ENCODE results near the gene TMEM245.
"Not testable (repeated sequence)": the region's sequence is repeated elsewhere in the genome, so short reads cannot be mapped to it uniquely, and the experiment has no call there.

Gene TMEM245

DNA sequence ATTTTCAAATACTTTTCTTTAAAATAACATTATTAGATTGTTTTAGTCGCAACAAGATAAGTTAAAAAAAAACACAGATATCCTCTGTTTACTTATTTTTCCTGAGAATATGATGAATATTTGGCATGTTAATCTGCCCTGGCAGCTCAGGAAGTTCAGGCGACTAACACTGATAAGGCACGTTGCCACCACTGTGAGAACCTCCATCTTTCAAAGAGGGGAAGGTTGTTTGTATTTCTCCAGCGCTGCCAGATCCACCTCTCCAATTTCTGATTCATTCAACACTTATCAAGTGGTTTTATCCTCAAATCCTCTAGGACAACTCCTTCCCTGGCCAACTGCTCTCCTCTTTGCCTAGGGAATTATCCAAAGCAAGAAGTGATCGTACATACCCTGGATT, 128.3 kb downstream of the TMEM245 start:
- DNase-seq (ENCODE audit: low spot score): no peak

DNA sequence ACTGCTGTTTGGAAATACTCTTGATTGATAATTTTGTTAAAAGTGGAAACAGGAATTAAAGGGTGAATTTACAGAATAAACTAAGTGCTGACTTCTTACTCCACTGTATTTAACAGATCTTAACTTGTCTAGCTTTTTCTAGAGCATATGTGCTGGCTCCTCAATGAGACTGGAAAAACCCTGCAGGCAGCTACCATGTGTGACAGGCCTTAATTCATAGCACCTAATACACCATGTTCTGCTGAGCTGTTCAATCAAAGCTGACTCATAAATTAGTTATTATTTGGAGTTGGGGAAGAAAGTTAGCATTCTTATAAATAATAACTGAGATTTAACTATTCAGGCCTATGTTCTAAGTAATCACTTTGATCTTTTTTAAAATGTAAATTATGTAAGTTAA, 135.9 kb downstream of the TMEM245 start:
- DNase-seq (ENCODE audit: low spot score): peak; percentile 4

DNA sequence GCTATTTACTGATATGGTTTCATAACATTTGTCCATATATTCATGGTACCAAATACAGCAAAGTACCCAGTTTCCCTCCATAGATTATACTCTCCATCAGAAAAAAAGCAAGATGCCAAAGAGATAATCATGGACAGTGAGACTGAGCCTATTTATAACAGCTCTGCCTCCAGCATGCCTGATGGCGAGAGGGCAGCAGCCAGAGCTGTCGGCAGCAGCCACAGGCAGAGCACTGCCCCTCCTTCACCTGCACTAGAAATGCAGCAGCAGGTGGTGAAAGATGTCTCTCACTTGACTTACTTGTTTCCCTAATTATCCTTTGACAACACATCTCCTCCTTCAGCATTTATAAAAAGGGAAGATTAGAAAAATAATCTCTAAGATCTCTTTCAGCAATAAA, 138.9 kb downstream of the TMEM245 start:
- no peak for DNase-seq (ENCODE audit: low spot score)

DNA sequence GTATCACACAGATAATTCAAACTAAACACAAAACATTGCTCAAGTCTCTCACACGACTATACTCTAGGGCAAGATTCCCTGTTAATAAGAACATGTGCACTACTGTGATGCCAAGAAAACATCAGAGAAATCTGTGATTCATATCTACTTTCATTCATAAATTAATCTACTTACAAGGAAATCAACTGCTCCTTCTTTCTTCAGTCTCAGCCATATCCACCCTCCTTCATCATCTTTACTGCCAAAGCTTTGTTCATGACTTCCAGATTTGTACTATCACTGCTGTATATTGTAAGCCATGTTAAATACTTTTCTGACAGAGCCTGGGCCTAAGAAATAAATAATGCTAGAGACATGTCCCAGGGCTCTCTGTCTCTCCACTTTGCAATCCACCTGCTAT, 141.5 kb downstream of the TMEM245 start:
- no peak for DNase-seq (ENCODE audit: low spot score)

DNA sequence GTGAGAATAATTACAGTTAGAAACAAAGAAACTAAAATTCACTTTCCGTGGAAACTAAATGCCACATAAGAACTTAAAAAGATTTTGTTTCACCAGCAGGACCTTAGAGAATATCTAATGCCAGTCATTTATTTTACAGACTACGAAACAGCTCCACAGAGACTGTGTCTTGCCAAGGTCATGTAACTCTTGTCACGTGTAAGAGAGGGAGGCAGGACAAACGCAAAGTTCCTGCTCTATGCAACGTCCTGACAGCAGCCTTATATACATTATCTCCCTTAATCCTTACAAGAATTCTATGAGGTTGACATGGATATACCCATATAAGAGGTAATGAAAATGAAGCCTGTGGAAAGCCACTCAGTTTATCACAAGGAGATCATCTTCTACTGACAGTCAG, 145.9 kb downstream of the TMEM245 start:
- DNase-seq (ENCODE audit: low spot score): no peak

DNA sequence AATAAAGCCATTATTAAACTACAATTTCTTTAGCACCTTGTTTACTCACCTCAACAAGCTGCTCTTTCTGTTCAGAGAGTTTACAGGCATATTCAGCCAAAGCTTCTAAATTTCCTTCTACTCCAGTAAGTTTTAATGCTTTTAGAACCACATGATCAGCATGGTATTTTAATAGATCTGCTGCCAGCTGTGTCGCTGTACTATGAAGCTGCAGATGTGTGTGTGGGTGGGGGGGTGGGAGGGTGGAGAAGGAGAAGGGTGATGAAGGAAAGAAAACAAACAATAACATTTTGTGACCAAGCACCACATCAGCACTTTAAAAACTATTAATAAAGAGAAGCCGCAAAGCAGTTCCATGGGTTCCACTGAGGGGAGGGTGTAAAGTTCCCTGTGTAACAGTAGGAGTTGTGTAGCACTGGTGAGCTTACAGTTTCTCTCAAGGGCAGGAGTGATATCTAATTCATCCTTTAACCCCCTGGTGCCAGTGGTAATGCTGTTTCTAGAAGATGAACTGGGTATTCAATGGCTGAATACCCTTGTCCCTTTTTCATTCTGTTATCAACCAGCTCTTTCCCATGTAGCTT, 147.0 kb downstream of the TMEM245 start:
- no peak for DNase-seq (ENCODE audit: low spot score)

DNA sequence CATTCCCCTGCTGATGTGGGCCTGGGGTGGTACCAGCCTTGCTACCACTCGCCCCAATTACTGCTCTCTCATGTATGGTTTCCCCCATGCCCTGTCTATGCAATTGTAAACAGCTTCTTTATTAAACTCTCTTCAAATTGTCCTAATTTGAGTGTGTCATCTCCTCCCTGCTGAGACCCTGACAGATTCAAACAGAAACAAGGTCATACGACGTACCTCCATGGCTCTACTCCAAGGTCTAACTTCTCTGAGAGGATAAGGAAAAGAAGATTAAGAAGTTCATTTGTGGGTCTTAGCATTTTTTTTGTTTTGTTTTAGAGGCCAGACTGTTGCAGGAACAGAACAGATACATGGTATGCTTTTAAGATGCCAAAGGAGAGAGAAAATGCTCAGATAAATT, 147.6 kb downstream of the TMEM245 start:
- DNase-seq (ENCODE audit: low spot score): no peak

DNA sequence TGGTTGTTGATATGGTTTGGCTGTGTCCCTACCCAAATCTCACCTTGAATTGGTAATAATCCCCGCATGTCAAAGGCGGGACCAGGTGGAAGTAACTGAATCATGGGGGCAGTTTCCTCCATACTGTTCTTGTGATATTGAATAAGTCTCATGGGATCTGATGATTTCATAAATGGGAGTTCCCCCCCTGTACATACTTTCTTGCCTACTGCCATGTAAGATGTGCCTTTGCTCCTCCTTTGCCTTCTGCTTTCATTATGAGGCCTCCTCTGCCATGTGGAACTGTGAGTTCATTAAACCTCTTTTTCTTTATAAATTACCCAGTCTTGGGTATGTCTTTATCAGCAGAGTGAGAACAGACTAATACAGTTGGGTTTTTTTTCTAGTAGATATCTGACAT, 148.4 kb downstream of the TMEM245 start:
- not testable (repeated sequence) for DNase-seq (ENCODE audit: low spot score)

DNA sequence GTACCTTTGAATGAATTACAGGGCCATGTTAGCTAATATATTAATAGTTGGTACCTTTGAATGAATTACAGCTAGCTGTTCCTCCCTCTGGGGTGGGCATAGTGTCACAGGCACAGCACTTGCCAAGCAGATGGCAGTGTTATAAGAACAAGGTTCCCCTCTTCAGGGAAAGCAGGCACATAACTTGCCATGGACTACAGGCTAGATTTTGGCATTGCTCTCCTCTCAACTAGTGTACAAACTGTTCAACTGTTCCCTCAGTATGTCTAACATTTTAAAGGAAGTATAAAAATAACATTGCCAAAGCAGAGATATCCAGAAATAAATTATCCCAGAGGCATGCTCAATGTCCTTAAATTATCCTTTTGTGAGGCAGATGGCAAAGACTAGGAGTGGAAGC, 151.8 kb downstream of the TMEM245 start:
- DNase-seq (ENCODE audit: low spot score): no peak
